T47D (cell line): ENCODE measurements around the gene SLIT3.
A peak's percentile ranks its signal among the peaks of the same experiment; 100 is the strongest.

Experiments
- DNase-seq, 2 experiments: peaks; one replicate each; pipeline versions ENCODE4 v3.0.0 to v3.0.0-alpha.2; 2011 to 2012; ENCODE audit warnings: low read depth in 1 of 2, low spot score in 1 of 2
- JUND ChIP-seq: IDR thresholded peaks from 2 replicates; pipeline ENCODE4 v1.6.1; 2012; ENCODE audit warnings: low read depth
- in situ Hi-C: cut with HindIII; loops from 2 replicates; pipeline ENCODE4 v1.10.0; 2016; ENCODE audit warnings: low sequenced_read_pairs, low pct_unique_long_range_greater_than_20kb

The SLIT3 gene

GRCh38 chr5:168697034-168697720, 603.8 kb downstream of the SLIT3 start:
- in situ Hi-C loops = no loop called here
- TF ChIP-seq JUND = no peak
- peak in 1 of 2 experiments; percentile 63 for DNase-seq

- no peak for TF ChIP-seq JUND
- in situ Hi-C loops = no loop called here
- DNase-seq = no peak
Observed at GRCh38 chr5:168696611-168697010, 604.3 kb downstream of the SLIT3 start.

- DNase-seq = no peak
- in situ Hi-C loops = no loop called here
- TF ChIP-seq JUND = no peak
Observed at GRCh38 chr5:168695301-168695835, 605.6 kb downstream of the SLIT3 start.

- in situ Hi-C loops = no loop called here
- DNase-seq = no peak
- TF ChIP-seq JUND = no peak
Observed at GRCh38 chr5:168694289-168694688, 606.6 kb downstream of the SLIT3 start.

- TF ChIP-seq JUND = no peak
- DNase-seq = no peak
- in situ Hi-C loops = no loop called here
Observed at GRCh38 chr5:168693883-168694282, 607.1 kb downstream of the SLIT3 start.

GRCh38 chr5:168693297-168693696, 607.6 kb downstream of the SLIT3 start:
- no peak for TF ChIP-seq JUND
- DNase-seq = no peak
- in situ Hi-C loops = no loop called here

- no peak for DNase-seq
- TF ChIP-seq JUND = no peak
- in situ Hi-C loops = no loop called here
Observed at GRCh38 chr5:168691891-168692290, 609.0 kb downstream of the SLIT3 start.

- in situ Hi-C loops = no loop called here
- DNase-seq = no peak
- no peak for TF ChIP-seq JUND
Observed at GRCh38 chr5:168689260-168689659, 611.7 kb downstream of the SLIT3 start.

GRCh38 chr5:168686837-168687236, 614.1 kb downstream of the SLIT3 start:
- in situ Hi-C loops = no loop called here
- TF ChIP-seq JUND = no peak

GRCh38 chr5:168685566-168685965, 615.4 kb downstream of the SLIT3 start:
- no peak for DNase-seq
- TF ChIP-seq JUND = no peak
- in situ Hi-C loops = no loop called here

More at GRCh38 chr5:168686837-168687236, 614.1 kb downstream of the SLIT3 start:
- no peak for DNase-seq

GRCh38 chr5:168683927-168684295, 617.0 kb downstream of the SLIT3 start:
- in situ Hi-C loops = no loop called here
- no peak for TF ChIP-seq JUND
- no peak for DNase-seq

- in situ Hi-C loops = no loop called here
- DNase-seq = no peak
- TF ChIP-seq JUND = no peak
Observed at GRCh38 chr5:168683247-168683926, 617.6 kb downstream of the SLIT3 start.

- in situ Hi-C loops = no loop called here
- no peak for TF ChIP-seq JUND
- no peak for DNase-seq
Observed at GRCh38 chr5:168681556-168682183, 619.3 kb downstream of the SLIT3 start.
